GM12801 (cell line): ENCODE data around the gene NRBP1.

ENCODE experiments used
- CTCF ChIP-seq: IDR thresholded peaks from one replicate; pipeline ENCODE4 v1.5.1; 2011; ENCODE audit warnings: control low read depth; ENCODE audit not compliant: insufficient read length; ENCODE audit errors: extremely low read depth

The NRBP1 gene

GRCh38 chr2:27445615-27446014, 17.2 kb downstream of the NRBP1 start:
- no peak for TF ChIP-seq CTCF

GRCh38 chr2:27446057-27446456, 17.6 kb downstream of the NRBP1 start:
- no peak for TF ChIP-seq CTCF

GRCh38 chr2:27448381-27448780, 19.9 kb downstream of the NRBP1 start:
- no peak for TF ChIP-seq CTCF

- no peak for TF ChIP-seq CTCF
Measured at GRCh38 chr2:27451095-27451494, 22.7 kb downstream of the NRBP1 start.

GRCh38 chr2:27453968-27454367, 25.5 kb downstream of the NRBP1 start:
- TF ChIP-seq CTCF = no peak

- no peak for TF ChIP-seq CTCF
Measured at GRCh38 chr2:27461118-27461517, 32.7 kb downstream of the NRBP1 start.

GRCh38 chr2:27464443-27464842, 36.0 kb downstream of the NRBP1 start:
- TF ChIP-seq CTCF = no peak

GRCh38 chr2:27471961-27472360, 43.5 kb downstream of the NRBP1 start:
- no peak for TF ChIP-seq CTCF
